NCI-H1105 (cell line): Measurements from ENCODE around the gene FXYD1.
A peak's percentile ranks its signal among the peaks of the same experiment; 100 is the strongest.
"Not testable (repeated sequence)": the region's sequence is repeated elsewhere in the genome, so short reads cannot be mapped to it uniquely, and the experiment has no call there.

Experiments used
- DNase-seq: peaks from one replicate; lab custom pipeline; 2025; lab: John Stamatoyannopoulos, UW

The FXYD1 gene

DNA sequence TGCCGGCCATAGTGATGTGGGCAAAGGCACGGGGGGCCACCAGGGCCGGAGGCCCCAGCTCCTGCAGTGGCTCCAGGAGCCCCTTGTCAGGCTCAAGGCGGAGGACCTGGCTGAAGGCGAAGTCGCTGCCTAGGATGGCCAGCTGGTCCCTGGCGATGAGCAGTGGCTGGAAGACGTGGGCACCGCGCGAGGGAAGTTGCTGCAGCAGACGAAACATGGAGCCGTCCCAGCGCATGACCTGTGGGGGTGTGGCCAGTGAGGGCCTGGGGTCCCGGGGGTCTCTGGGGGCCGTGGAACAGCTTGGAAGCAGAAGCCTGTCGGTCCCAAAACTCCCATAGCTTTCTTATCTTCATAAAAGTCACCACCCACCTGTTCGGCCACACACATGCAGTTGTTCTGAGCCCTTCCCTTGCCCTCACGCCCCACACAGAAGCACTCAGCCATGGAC is 13.3 kb upstream of the FXYD1 start:
- no peak for DNase-seq

DNA sequence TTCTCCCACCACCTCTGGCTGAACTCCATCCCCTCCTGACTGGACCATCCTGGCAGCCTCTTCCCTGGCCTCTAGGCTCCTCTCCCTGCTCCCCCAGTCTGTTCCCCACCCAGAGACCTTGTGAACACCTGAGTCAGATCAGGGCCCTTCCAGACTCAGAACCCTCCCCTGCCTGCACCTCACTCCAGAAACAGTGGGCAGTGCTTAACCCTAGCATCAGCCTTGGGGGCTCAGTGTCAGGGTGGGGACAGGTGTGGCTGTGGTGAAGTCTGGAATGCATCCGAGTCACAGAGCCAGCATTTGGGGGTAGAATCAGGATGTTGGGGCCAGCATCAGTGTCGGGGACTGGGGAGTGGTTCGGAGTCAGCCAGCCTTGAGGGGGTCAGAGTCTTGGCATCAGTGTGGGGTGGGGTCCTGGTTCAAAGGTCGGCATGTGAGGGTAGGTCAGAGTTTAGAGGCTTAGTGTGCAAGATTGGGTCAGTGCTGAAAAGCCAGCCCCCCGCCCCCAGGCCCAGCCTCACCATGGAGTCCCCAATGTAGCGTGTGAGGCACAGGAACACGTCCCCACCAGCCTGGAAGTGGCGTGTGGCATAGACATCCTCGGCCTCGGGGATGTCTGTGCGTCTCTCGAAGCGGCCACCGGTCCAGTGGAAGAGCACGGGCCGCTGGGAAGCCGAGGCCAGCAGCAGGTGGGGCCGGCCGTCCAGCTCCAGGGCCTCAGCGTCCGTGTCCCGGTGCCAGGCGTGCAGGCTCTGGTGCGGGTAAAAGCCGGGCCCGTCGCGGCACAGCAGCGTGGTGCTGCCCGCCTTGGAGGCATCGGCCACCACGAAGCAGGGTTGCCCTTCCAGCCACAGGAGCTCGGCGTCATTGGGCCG is 12.6 kb upstream of the FXYD1 start:
- no peak for DNase-seq

DNA sequence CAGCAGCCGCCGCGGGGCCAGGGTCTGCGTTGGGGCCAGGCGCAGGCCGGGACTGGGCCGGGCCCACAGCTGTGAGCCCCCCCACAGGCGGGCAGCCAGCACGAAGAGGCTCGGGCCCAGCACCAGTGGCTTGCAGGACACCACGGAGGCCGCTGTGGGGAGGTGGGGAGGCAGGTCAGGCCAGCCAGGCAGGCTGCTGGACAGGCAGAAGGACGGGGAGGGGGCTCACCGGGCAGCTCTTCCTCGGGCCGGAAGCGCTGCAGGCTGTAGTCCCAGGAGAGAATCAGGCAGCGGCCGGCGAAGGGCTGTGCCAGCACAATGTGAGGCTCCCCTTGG is 12.0 kb upstream of the FXYD1 start:
- DNase-seq = no peak

DNA sequence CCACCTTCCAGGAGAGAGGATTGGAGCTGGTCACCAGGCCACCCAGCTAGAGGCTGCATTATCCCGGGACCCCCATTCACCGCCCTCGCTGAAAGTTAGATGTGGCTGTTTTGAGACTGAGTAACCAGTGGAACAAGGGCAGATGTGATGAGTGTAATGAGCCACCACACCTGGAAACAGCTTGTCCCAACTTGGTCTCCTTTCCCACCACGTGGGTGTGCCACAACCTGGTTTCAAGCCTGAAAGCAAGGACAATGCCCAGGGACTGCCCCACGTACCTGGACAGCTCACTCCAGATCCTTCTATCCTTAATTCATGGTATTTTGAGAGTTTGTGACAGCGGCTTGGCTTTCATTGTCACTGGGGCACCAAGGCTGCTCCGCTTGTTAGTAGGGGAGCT is 10.8 kb upstream of the FXYD1 start:
- DNase-seq = no peak

DNA sequence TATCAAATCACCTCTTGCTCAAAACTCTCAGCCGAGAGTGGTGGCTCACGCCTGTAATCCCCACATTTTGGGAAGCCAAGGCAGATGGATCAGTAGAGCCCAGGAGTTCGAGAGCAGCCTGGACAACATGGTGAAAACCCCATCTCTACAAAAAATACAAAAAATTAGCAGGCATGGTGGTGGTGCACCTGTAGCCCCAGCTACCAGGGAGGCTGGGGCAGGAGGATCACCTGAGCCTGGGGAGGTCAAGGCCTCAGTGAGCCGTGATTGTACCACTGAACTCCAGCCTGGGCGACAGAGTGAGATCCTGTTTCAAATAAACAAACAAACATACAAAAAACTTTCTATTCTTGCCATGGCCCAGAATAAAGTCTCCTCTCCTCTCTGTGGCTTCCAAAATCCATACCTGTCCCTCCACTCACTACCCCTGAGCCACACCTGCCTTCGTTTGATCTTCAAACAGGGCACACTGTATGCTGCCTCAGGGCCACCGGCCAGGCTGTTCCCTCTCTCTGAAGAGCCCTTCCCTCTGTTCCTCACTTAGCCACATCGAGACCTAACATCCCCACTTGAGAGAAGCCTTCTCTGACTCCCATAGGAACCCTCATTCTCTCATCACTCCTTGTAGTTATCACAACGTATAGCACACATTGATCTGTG is 10.1 kb upstream of the FXYD1 start:
- no peak for DNase-seq

DNA sequence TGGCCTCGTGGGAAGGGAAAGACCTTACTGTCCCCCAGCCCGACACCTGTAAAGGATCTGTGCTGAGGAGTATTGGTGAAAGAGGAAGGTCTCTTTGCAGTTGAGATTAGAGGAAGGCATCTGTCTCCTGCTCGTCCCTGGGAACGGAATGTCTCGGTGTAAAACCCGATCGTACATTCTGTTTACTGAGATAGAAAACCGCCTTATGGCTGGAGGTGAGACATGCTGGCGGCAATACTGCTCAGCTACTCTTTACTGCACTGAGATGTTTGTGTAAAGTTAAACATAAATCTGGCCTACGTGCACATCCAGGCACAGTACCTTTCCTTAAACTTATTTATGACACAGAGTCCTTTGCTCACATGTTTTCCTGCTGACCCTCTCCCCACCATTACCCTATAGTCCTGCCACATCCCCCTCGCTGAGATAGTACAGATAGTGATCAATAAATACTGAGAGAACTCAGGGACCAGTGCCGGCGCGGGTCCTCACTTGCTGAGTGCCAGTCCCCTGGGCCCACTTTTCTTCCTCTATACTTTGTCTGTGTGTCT is 8.8 kb upstream of the FXYD1 start:
- not testable (repeated sequence) for DNase-seq

DNA sequence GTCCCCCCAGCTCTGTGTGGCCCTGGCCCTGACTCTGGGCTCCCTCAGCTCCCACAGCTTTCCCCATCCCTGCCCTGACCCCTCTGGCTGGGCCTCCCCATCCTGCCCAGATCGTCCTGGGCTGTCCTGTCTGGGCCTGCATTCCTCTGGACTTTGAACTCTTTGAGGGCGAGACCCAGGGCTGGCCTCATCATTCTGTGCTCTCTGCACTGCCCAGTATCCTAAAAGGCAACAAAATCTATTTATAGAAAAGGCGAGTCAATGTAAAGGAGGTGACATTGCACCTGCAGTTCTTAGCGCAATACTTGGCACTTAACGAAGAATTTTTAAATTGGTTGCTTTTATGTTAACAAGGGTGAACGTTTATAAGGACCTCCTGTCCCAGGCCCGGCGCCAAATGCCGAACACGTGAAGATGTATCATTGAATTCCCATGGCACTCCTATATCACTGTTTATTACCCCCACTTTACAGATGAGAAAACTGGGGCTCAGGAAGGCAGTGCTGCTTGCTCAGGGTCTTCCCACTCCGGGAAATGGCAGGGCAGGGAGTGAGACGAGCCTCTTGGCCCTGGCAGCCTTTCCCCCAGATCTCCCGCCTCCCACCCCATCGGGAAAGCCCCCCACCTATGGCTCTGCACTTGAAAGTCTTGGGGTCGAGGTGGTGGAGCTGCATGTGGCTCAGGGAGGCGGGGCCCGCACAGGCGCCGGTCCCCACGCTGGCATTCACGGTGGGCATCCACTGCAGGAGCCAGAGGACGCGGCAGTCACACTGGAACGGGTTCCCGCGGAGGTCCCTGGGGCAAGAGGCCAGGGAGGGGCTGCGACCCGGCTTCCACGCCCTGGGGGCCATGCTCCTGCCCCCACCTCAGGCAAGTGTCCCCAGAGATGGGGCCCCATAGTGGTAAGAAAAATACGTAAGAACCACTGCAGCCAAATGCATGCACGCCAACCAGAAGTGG is 7.6 kb upstream of the FXYD1 start:
- no peak for DNase-seq

DNA sequence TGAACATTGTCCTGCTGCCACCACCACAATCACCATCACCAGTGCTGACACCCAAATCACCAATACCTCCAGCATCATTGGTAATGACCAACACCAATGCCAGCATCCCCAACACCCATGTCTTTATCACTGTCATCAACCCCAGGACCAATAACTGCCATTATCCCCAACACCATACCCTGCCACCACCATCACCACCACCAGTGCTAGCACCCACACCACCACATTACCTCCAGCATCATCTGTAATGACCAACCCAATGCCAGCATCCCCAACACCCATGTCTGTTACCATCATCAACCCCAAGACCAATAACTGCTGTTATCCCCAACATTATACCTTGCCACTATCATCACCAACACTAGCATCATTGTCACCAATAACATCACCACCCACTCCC is 6.4 kb upstream of the FXYD1 start:
- no peak for DNase-seq

DNA sequence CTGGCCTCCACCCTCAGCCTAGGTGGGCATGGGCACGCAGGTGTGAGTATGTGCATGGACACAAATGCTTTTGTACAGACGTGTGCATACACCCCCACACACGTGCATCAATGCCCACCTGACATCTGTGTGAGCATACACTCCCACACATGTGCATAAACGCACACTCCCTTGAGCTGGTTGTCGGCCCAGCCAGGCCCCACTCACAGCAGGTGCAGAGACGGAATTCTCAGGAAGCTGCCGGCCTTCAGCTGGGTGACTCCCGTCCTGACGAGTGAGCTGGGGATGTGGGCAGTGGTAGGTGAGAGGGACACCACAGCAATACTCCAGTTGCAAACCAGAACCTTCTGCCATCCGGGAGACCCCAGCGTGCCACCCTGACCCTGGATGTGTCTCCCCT is 4.8 kb upstream of the FXYD1 start:
- no peak for DNase-seq

DNA sequence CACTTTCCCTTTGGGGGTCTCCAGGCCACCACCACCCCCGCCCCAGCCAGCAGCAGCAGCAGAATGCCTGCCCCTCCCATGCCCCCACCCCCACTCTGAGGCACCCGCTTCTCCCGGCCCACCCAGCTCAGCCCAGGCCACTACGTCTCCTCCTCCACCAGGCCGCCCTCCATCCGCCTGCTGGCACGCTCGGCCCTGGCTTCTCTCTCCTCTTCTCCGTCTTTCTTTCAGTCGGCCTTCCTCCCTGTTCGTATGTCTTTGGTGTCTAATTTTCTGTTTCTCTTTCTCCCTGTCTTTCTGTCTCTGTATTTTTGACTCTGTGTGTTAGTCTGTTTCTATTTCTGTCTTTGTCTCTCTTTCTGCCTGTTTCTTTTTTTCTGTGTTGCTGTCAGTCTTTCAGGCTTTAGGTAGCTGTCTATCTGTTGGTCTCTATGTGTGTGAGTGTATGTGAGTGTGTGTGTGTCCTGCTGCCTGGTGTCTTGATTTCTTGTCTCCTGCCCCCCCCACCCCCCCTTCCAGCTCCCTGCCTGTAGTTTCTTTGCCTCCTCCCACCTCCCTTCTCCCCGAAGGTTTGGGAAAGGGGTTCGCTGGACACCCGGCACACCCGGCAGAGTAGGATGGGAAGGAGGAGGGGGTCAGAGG is 3.9 kb upstream of the FXYD1 start, which contains the start of gene LGI4:
LGI4 (minus strand) TSS at position 459 of the 642 bp plus-strand sequence; CDS start at position 80, 379 bp downstream.
- DNase-seq = no peak

DNA sequence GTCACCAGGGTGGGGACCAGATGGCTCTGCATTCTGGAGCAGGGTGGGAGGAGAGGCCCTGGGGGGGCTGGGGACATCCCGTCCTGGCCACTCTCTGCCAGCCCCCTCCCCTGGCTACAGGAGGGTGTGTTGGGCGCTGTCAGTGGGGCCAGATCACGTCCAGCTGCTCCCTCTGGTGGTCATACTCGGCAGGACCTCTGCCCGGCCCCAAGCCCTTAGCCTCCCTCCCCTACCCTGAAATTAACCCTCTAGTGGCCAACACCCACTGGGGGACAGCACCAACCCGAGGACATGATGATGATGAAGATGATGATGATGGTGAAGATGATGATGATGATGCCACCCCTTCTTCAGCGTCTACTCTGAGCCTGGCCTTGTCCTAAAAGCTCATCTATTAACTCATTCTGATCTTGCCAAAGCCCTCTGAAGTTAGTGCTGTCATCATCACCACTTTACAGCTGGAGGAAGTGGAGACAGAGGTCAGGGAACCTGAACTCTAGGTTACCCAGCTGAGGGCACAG is 3.2 kb upstream of the FXYD1 start:
- DNase-seq = peak; percentile 25

DNA sequence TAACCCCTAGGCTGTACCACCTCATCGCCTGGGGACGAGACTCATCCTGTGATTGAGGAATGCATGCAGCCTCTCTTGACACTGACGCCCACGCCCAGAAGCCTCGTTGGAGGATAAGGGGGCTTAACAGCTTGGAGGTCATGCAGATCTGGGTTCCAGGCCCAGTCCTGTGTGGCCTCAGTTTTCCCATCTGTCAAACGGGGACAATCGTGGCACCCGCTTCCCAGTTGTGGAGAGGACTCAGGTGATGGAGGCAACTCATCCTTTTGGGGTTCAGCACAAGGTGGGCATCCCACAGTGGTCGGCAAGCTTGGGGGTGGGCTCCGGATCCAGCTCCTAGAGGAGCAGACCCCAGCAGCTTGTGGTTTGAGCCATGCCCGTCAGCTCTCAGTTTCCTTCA is 2.4 kb upstream of the FXYD1 start:
- DNase-seq = no peak

DNA sequence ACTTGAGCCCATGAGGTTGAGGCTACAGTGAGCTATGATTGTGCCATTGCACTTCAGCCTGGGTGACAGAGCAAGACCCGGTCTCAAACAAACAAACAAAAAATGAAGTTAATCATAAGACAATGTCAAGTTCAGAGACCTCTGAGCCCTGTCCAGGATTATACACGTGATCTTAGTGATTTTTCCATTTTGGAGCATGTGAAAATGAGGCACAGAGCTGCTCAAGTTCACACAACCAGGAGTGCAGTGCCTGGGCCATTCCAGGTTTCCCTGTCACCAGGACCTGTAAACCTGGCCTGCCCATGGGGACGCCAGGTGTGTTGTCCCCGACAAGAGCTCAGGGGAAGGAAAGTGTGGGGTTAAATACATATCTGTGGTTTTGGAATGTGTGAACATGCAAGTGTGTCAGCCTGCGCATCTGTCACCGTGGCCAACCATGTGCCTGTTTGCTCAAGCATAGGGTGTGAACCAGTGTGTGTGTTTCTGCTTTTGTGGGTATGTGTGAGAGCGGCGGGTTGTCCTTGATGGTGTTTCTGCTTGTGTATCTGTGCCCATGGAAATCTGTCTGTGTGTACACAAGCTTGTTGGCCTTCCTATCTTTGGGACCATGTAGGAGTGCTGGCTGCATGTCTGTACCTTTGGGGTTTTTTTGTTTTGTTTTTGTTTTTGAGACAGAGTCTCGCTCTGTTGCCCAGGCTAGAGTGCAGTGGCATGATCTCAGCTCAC is 1.5 kb upstream of the FXYD1 start:
- DNase-seq = no peak

DNA sequence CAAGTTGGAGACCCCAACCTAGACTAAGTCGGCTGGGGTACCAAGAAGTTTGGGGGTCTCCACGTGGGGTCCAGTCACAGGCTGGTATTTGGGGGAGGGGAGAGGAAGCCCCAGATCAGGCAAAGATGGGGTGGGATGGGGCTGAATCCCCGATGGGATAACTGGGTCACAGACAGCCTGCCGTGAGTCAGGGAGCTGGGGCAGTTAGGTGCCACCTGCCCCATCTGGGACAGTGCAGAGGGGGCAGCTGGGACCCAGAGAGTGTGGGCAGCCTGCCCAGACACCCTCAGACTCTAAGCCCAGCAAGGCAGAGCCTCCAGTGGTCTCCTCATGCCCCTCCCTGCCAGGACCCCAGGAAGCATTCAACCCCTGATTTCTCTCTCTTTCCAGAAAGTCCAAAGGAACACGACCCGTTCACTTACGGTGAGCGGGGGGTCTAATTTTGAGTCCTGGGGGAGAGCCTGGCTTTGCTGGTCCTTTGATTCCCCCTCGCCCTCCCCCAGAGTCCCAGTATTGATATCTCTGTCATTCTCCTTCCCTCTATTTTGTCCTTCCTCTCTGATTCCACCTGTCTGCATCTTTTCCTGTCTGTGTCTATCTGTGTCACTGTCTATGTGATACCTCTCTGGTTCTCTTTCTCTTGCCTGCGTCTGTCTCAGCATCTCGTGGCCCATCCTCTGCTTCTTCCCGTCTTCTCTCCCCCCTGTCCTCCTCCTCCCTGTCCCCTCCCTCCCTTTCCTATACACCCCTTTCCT is 1.8 kb downstream of the FXYD1 start:
- DNase-seq = no peak

DNA sequence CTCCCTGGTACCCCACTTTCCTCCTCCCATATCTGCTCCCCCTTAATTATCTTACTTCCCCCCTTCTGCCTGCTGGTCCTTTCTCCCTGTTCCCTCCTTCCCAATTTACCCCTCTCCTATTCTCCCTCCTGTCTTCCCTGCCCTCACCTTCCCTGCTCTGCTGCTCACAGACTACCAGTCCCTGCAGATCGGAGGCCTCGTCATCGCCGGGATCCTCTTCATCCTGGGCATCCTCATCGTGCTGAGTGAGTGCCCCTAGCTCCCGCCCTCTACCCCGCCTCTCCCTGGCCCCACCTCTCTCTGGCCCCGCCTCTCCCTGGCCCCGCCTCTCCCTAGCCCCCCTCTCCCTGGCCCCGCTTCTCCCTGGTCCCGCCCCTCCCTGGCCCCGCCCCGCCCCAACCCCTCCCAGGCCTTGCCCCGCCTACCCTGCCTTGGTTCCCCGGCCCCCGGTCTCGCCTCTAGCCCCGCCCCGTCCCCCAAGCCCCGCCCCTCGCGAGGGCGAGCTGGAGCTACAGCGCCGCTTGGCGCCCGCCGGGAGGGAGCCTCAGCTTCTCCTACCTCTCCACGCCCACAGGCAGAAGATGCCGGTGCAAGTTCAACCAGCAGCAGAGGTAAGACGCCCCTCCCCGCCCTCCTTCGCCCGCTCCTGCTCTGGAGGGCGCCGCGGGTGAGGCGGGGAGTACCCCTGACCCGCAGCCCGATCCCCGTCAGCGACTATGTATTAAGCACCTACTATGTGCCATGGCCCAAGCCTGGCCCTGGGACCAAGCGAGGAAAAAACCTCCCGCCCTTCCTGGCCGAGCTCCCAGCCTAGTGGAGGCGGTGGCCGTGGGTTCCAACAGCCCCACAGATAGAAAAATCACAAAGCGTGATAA is 2.6 kb downstream of the FXYD1 start:
- peak; percentile 57 for DNase-seq

DNA sequence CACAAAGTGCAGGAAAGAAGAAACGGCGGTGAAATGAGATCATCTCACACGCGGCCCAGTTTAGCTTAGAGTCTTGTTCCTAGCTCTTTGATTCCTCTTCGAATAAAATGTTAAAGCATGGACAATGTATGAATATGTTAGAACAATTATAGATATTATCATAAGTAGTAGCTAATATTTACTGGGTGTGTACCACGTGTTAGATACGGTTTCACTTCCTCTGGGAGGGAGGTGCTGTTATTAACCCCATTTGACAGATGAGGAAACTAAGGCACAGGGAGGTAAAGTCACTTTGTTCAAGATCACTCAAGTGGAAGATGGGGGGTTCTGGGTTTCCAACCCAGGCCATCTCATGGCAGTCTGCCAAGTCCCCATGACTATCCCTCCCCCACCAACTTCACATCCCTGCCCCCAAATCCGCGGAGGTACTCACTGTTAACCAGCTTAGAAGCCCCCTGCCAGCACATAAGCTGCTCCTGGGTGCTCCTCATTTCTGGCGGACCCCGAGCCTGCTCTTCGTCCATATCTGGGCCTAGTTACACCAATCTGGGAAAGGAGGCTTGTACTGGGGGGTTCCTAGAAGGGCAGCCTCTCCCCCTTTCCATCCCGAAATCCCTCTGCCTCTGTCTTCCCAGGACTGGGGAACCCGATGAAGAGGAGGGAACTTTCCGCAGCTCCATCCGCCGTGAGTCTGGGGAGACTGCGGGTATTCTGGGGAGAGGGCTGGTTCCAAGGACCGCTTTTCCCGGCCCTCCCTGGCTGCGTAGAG is 3.4 kb downstream of the FXYD1 start:
- no peak for DNase-seq

DNA sequence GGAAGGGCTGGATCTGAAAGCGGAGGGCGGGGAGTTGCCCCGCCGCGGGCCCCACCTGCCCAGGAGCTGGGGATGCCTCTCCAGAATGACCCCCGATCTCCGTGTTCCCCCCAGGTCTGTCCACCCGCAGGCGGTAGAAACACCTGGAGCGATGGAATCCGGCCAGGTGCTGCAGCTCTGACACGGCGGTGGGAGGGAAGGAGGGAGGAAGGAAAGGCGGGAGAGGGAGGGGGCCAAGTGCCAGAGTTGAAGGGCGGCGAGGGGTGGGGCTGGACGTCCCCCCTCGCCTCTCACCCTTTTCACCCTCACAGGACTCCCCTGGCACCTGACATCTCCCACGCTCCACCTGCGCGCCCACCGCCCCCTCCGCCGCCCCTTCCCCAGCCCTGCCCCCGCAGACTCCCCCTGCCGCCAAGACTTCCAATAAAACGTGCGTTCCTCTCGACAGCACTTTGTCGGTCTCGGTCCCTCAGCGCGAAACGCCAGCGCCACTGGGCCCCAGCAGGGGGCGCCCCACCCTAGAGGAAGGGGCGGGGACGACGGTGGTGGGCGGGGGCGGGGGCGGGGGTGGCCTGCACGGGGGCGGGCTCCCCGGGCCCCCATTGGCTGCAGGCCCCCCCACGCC is 4.1 kb downstream of the FXYD1 start:
- peak; percentile 62 for DNase-seq
